Testis (tissue), 3 donors: ENCODE results near the gene TASP1. TPM values are rescaled to one million over a fixed set of nuclear protein-coding genes. Genes with fewer than 3 reads are reported as not detected.
"Not testable (repeated sequence)": the region's sequence is repeated elsewhere in the genome, so short reads cannot be mapped to it uniquely, and the experiment has no call there.

Experiments
- DNase-seq: peaks from one replicate; pipeline ENCODE4 v3.0.0-alpha.2; 2019
- H3K27ac ChIP-seq, 2 donors: fragments of 200-600 bp; sonication (generic); one replicate each; pipeline ENCODE4 v1.5.1; 2019
- H3K27me3 ChIP-seq: fragments of 200-600 bp; sonication (generic); one replicate; pipeline ENCODE4 v1.5.1; 2019
- H3K36me3 ChIP-seq: fragments of 200-600 bp; sonication (generic); one replicate; pipeline ENCODE4 v1.5.1; 2017; ENCODE audit warnings: low read depth; ENCODE audit errors: missing control alignments
- H3K4me1 ChIP-seq: fragments of 200-600 bp; sonication (generic); one replicate; pipeline ENCODE4 v1.5.1; 2019
- H3K4me3 ChIP-seq, 2 donors: fragments of 200-600 bp; sonication (generic); one replicate each; pipeline ENCODE4 v1.5.1; 2017 to 2019
- H3K9me3 ChIP-seq: fragments of 200-600 bp; sonication (generic); one replicate; pipeline ENCODE4 v1.5.1; 2017
- CTCF ChIP-seq, 3 experiments: fragments of 450-650 bp in 2 of 3; fragments of 200-600 bp in 1 of 3; sonication (generic) in 1 of 3; IDR thresholded peaks; one replicate each; pipeline ENCODE4 v1.5.1; 2016 to 2019; ENCODE audit warnings: antibody characterized with exemption in 3 of 3, mild to moderate bottlenecking in 2 of 3, moderate library complexity in 1 of 3
- POLR2A ChIP-seq: fragments of 450-650 bp; IDR thresholded peaks from one replicate; pipeline ENCODE4 v1.6.1; 2017; ENCODE audit warnings: antibody characterized with exemption, mild to moderate bottlenecking, moderate library complexity
- WGBS, 2 donors: methylation state at CpG; one replicate each; pipeline ENCODE4 v1.1.5; 2018; 5-methylcytosine and 5-hydroxymethylcytosine counted together
- intact Hi-C: fragments of 100-400 bp; cut with DNase I; formaldehyde crosslinking; loops from one replicate; pipeline ENCODE4 v1.15.1; 2023; ENCODE audit warnings: low total_unique reads
- polyA plus RNA-seq: library from polyadenylated mRNA; stranded (reverse); fragments of 350-450 nt; fragmentation: Illumina TruSeq; extraction: RNeasy Lipid Tissue Mini Kit (QIAGEN cat#74804); gene quantifications from one replicate; pipeline ENCODE4 v1.2.3, GENCODE V29; 2014; ENCODE audit warnings: low read depth, low replicate concordance; ENCODE audit not compliant: insufficient read depth
- total RNA-seq, 2 donors: library from RNA; depleted of rRNA; stranded (reverse); fragments of >200 nt; gene quantifications; one replicate each; pipeline ENCODE4 v1.2.3, GENCODE V29; 2016

The TASP1 gene
- total and polyA plus RNA-seq, 3 donors from 2014 or later = 10.5 to 14.4 (median 13.1) TPM

- DNase-seq = no peak
- 68 to 77% methylated on average over 1 of the region's 1 CpG for WGBS, 2 donors
- TF ChIP-seq POLR2A (no peak), CTCF (IDR thresholded peaks at IDR 0.05) (no peak)
- intact Hi-C loops = no loop called here
- H3K4me1 ChIP-seq = no peaks in the 10 kb centered on the region
- no peaks in the 10 kb centered on the region for H3K9me3 ChIP-seq
- no peaks in the 10 kb centered on the region for H3K27me3 ChIP-seq
- H3K36me3 ChIP-seq = no peaks in the 10 kb centered on the region
- H3K4me3 ChIP-seq = no peak overlapping the region
- H3K27ac ChIP-seq = no peak overlapping the region
These were observed 243.5 kb downstream of the TASP1 start for GRCh38 chr20:13395232-13395631.

DNA sequence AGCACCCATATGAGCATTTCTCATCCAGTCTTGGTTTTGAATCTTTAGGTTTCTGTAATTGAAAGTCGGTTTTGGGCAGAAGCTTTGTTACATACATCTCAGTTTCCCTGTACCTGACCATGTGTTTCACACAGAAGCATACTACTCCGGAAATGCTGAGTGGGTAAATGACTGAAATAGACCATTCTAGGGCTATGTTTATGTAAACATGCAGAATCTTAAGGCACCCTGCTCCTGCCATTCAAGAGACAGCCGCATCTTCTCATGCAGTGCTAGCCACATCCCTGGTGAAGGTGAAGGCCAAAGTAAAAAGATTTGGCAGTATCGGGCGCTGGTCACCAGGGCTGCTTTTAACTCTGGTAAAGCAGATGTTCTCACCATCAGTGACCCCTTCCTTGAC lies 246.3 kb downstream of the TASP1 start:
- no peak for DNase-seq
- WGBS, 2 donors = 87 to 96% methylated on average over 5 of the region's 5 CpGs
- H3K4me3 ChIP-seq = no peak overlapping the region
- no peak for TF ChIP-seq POLR2A
- no peak for TF ChIP-seq CTCF (IDR thresholded peaks at IDR 0.05)
- H3K27me3 ChIP-seq = no peaks in the 10 kb centered on the region
- no peaks in the 10 kb centered on the region for H3K4me1 ChIP-seq
- H3K27ac ChIP-seq = no peak overlapping the region
- H3K36me3 ChIP-seq = no peaks in the 10 kb centered on the region
- intact Hi-C loops = no loop called here
- H3K9me3 ChIP-seq = no peaks in the 10 kb centered on the region

DNA sequence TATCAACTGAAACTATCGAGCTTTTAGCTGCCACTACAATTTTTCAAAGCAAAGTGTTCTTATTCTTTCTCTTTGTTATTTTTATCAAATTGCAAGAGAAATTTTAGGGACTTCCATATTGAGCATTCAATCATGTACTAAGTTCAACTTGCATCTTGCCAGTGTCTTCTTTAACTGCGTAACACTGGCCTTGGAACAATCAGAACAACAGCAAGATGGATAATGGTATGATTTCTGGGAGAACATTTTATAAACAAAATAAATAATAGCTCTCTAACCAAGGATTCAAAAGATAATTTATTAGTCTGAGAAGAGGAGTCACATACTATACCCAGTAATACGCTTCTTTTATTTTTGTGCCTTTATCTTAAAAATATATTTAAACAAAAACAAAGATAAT lies 249.6 kb downstream of the TASP1 start:
- no peak overlapping the region for H3K4me3 ChIP-seq
- no peaks in the 10 kb centered on the region for H3K27me3 ChIP-seq
- TF ChIP-seq POLR2A (no peak), CTCF (IDR thresholded peaks at IDR 0.05) (no peak)
- no peaks in the 10 kb centered on the region for H3K36me3 ChIP-seq
- no peaks in the 10 kb centered on the region for H3K4me1 ChIP-seq
- intact Hi-C loops = no loop called here
- 84 to 89% methylated on average over 3 of the region's 3 CpGs for WGBS, 2 donors
- H3K9me3 ChIP-seq = no peaks in the 10 kb centered on the region
- DNase-seq = no peak
- no peak overlapping the region for H3K27ac ChIP-seq

- H3K27me3 ChIP-seq = no peaks in the 10 kb centered on the region
- H3K27ac ChIP-seq = no peak overlapping the region
- no peak overlapping the region for H3K4me3 ChIP-seq
- no peak for TF ChIP-seq POLR2A
- intact Hi-C loops = no loop called here
- no peak for DNase-seq
- no peaks in the 10 kb centered on the region for H3K9me3 ChIP-seq
- 93 to 99% methylated on average over 2 of the region's 2 CpGs for WGBS, 2 donors
- H3K36me3 ChIP-seq = no peaks in the 10 kb centered on the region
- H3K4me1 ChIP-seq = no peaks in the 10 kb centered on the region
These were observed 254.6 kb downstream of the TASP1 start for GRCh38 chr20:13384132-13384531.

- TF ChIP-seq CTCF (IDR thresholded peaks at IDR 0.05) = no peak
- no peak for TF ChIP-seq POLR2A
- intact Hi-C loops = no loop called here
These were observed 255.9 kb downstream of the TASP1 start for GRCh38 chr20:13382786-13383185.

DNA sequence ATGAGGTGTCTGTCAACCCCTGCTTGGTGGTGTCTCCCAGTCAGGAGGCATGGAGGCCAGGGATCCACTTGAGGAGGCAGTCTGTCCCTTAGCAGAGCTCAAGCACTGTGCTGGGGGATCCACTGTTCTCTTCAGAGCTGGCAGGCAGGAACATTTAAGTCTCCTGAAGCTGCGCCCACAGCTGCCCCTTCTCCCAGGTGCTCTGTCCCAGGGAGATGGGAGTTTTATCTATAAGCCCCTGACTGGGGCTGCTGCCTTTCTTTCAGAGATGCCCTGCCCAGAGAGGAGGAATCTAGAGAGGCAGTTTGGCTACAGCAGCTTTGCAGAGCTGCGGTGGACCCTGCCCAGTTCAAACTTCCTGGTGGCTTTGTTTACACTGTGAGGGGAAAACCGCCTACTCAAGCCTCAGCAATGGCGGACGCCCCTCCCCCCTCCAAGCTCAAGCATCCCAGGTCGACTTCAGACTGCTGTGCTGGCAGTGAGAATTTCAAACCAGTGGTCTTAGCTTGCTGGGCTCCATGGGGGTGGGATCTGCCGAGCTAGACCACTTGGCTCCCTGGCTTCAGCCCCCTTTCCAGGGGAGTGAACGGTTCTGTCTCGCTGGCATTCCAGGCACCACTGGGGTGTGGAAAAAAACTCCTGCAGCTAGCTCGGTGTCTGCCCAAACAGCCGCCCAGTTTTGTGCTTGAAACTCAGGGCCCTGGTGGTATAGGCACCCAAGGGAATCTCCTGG lies 258.1 kb downstream of the TASP1 start:
- H3K27ac ChIP-seq, DNase-seq, H3K27me3 ChIP-seq, H3K36me3 ChIP-seq, H3K9me3 ChIP-seq, H3K4me1 ChIP-seq, intact Hi-C loops, H3K4me3 ChIP-seq: not testable (repeated sequence)
- WGBS, 2 donors = 92 to 97% methylated on average over 6 to 11 of the region's 11 CpGs

More at GRCh38 chr20:13382786-13383185, 255.9 kb downstream of the TASP1 start:
- WGBS, 2 donors = 79 to 86% methylated on average over 3 of the region's 3 CpGs
- no peaks in the 10 kb centered on the region for H3K36me3 ChIP-seq
- DNase-seq = no peak
- H3K27ac ChIP-seq = no peak overlapping the region
- no peak overlapping the region for H3K4me3 ChIP-seq
- no peaks in the 10 kb centered on the region for H3K4me1 ChIP-seq
- no peaks in the 10 kb centered on the region for H3K27me3 ChIP-seq
- no peaks in the 10 kb centered on the region for H3K9me3 ChIP-seq
